HCT116 (cell line): Measurements from ENCODE around the gene CCDC197. TPM values are rescaled to one million over a fixed set of nuclear protein-coding genes. Genes with fewer than 3 reads are reported as not detected.
A peak's percentile ranks its signal among the peaks of the same experiment; 100 is the strongest.

Experiments
- ATAC-seq: fragments of 200-7000 bp; cut with Tn5 transposase; 2 replicates; pipeline ENCODE4 v1.9.1; 2020; ENCODE audit warnings: mild to moderate bottlenecking, moderate library complexity
- BruUV-seq: library from RNA; stranded (reverse); fragments of 400-500 nt; replicated peaks from 2 replicates; lab custom pipeline; 2021; lab: Mats Ljungman, UMichigan
- CTCF ChIA-PET: fragments of 300-600 bp; sonication (Branson Sonifier 250); formaldehyde crosslinking; loops from one replicate; lab custom pipeline; 2021; ENCODE audit warnings: antibody characterized with exemption; lab: Charles Lee
- POLR2A ChIA-PET: fragments of 300-600, 350-600 bp; sonication (Branson Sonifier 250); formaldehyde crosslinking; loops from one replicate; lab custom pipeline; 2021; ENCODE audit warnings: antibody characterized with exemption; lab: Charles Lee
- RAD21 ChIA-PET, 2 experiments: fragments of 300-600 bp; sonication (Branson Sonifier 250); formaldehyde crosslinking; loops; one replicate each; lab custom pipeline; 2023; ENCODE audit warnings: low total read pairs in 2 of 2; ENCODE audit not compliant: uncharacterized antibody in 2 of 2, unreplicated experiment in 2 of 2, low non-redundant PET in 1 of 2; lab: Charles Lee
- DNase-seq: peaks from one replicate; pipeline ENCODE4 v3.0.0-alpha.2; 2010; ENCODE audit warnings: low read depth, low spot score
- H2AFZ ChIP-seq: fragments of 200-600 bp; shearing (Covaris generic), sonication (generic); 2 replicates; pipeline ENCODE4 v1.6.1; 2017; ENCODE audit warnings: low read depth, mixed run types, mixed read lengths, antibody characterized with exemption, low read length; ENCODE audit not compliant: poor library complexity, severe bottlenecking
- H3K27ac ChIP-seq: 2 replicates; pipeline ENCODE4 v1.5.1; 2012; ENCODE audit warnings: low read depth, low read length
- H3K27me3 ChIP-seq: fragments of 200-600 bp; sonication (generic); 2 replicates; pipeline ENCODE4 v1.6.1; 2016; ENCODE audit warnings: mixed run types, low read length, mixed read lengths; ENCODE audit not compliant: insufficient read depth
- H3K36me3 ChIP-seq, 2 experiments: fragments of 200-500 bp in 1 of 2; fragments of 200-600 bp in 1 of 2; sonication (Bioruptor generic) in 1 of 2; sonication (generic) in 1 of 2; 2 replicates each; pipeline versions ENCODE4 v1.5.1 to v1.6.1; 2014 to 2016; ENCODE audit warnings: low read length in 2 of 2, inconsistent platforms in 1 of 2, mixed read lengths in 1 of 2, mixed run types in 1 of 2; ENCODE audit not compliant: insufficient read depth in 2 of 2, control insufficient read depth in 1 of 2
- H3K4me1 ChIP-seq, 2 experiments: fragments of 200-600 bp in 1 of 2; sonication (generic) in 1 of 2; 2 replicates each; pipeline versions ENCODE4 v1.5.1 to v1.6.1; 2012 to 2017; ENCODE audit warnings: low read length in 2 of 2, inconsistent platforms in 1 of 2, mild to moderate bottlenecking in 1 of 2, mixed read lengths in 1 of 2, mixed run types in 1 of 2, moderate library complexity in 1 of 2; ENCODE audit not compliant: insufficient read depth in 2 of 2, control insufficient read depth in 1 of 2
- H3K4me2 ChIP-seq: fragments of 200-600 bp; sonication (generic); 2 replicates; pipeline ENCODE4 v1.6.1; 2017; ENCODE audit warnings: mixed run types, low read length, mixed read lengths
- H3K4me3 ChIP-seq, 2 experiments: fragments of 200-600 bp in 1 of 2; sonication (generic) in 1 of 2; replicated peaks in 1 of 2; 2 replicates each; pipeline ENCODE4 v1.5.1; 2011 to 2016; ENCODE audit warnings: low read length in 2 of 2, control low read depth in 1 of 2, low read depth in 1 of 2, mild to moderate bottlenecking in 1 of 2, mixed read lengths in 1 of 2, mixed run types in 1 of 2
- H3K79me2 ChIP-seq: fragments of 200-600 bp; sonication (generic); 2 replicates; pipeline ENCODE4 v1.6.1; 2017; ENCODE audit warnings: mild to moderate bottlenecking, mixed run types, low read length, moderate library complexity, mixed read lengths; ENCODE audit not compliant: insufficient read depth
- H3K9ac ChIP-seq: fragments of 200-600 bp; sonication (generic); 2 replicates; pipeline ENCODE4 v1.6.1; 2016; ENCODE audit warnings: low read length, mixed read lengths
- H3K9me2 ChIP-seq: fragments of 200-600 bp; sonication (generic), shearing (Covaris generic); 2 replicates; pipeline ENCODE4 v1.6.1; 2017; ENCODE audit warnings: mixed run types, mild to moderate bottlenecking, moderate library complexity; ENCODE audit not compliant: insufficient read depth
- H3K9me3 ChIP-seq, 2 experiments: fragments of 200-500 bp in 1 of 2; fragments of 200-600 bp in 1 of 2; sonication (Bioruptor generic) in 1 of 2; sonication (generic) in 1 of 2; 2 replicates each; pipeline ENCODE4 v1.6.1; 2014 to 2017; ENCODE audit warnings: low read length in 2 of 2, mixed read lengths in 2 of 2, inconsistent platforms in 1 of 2, low read depth in 1 of 2, mild to moderate bottlenecking in 1 of 2, mixed run types in 1 of 2, moderate library complexity in 1 of 2; ENCODE audit not compliant: control insufficient read depth in 1 of 2, insufficient read depth in 1 of 2
- H4K20me1 ChIP-seq: fragments of 200-600 bp; sonication (generic), shearing (Covaris generic); 2 replicates; pipeline ENCODE4 v1.6.1; 2017; ENCODE audit warnings: mixed run types, mild to moderate bottlenecking, moderate library complexity; ENCODE audit not compliant: insufficient read depth
- CBX3 ChIP-seq: IDR thresholded peaks from 2 replicates; pipeline ENCODE4 v1.6.1; 2012; ENCODE audit warnings: low read depth
- EGR1 ChIP-seq: IDR thresholded peaks from 2 replicates; pipeline ENCODE4 v1.6.1; 2012; ENCODE audit warnings: low read depth
- ELF1 ChIP-seq: IDR thresholded peaks from 2 replicates; pipeline ENCODE4 v1.6.1; 2012; ENCODE audit warnings: low read depth, borderline replicate concordance
- EZH2 ChIP-seq: fragments of 200-600 bp; sonication (generic); IDR thresholded peaks from 2 replicates; pipeline ENCODE4 v1.6.1; 2017; ENCODE audit warnings: antibody characterized with exemption, mixed run types
- EZH2phosphoT487 ChIP-seq: fragments of 200-600 bp; IDR thresholded peaks from 2 replicates; pipeline ENCODE4 v1.6.1; 2018; ENCODE audit warnings: antibody characterized with exemption, borderline replicate concordance
- FOSL1 ChIP-seq: IDR thresholded peaks from 2 replicates; pipeline ENCODE4 v1.6.1; 2012; ENCODE audit warnings: low read depth
- JUND ChIP-seq: IDR thresholded peaks from 2 replicates; pipeline ENCODE4 v1.6.1; 2012
- SRF ChIP-seq: IDR thresholded peaks from 2 replicates; pipeline ENCODE4 v1.6.1; 2012; ENCODE audit warnings: low read depth
- TCF7L2 ChIP-seq: IDR thresholded peaks from 2 replicates; pipeline ENCODE4 v1.7.0; 2011; ENCODE audit warnings: borderline replicate concordance, inconsistent platforms; ENCODE audit not compliant: insufficient read depth, insufficient read length; ENCODE audit errors: extremely low read depth
- ZNF274 ChIP-seq: fragments of 200-500 bp; sonication (Bioruptor generic); IDR thresholded peaks from 2 replicates; pipeline ENCODE4 v1.6.1; 2014; ENCODE audit warnings: mild to moderate bottlenecking, low read depth, low read length, inconsistent platforms
- intact Hi-C: fragments of 100-400 bp; cut with micrococcal nuclease; formaldehyde crosslinking; loops from 2 replicates; pipeline ENCODE4 v1.10.0; 2022
- total RNA-seq: library from RNA; stranded (reverse); gene quantifications from one replicate; pipeline ENCODE4 v1.2.1, GENCODE V29; 2021; ENCODE audit not compliant: unreplicated experiment
- TF ChIP-seq, protein P1 (sequence below): IDR thresholded peaks from 2 replicates; pipeline ENCODE4 v1.6.1; 2012
- TF ChIP-seq, protein P2 (sequence below): IDR thresholded peaks from 2 replicates; pipeline ENCODE4 v1.6.1; 2012; ENCODE audit warnings: low read depth

Gene CCDC197
- total RNA-seq, 1 experiment from 2014 or later = not detected

DNA sequence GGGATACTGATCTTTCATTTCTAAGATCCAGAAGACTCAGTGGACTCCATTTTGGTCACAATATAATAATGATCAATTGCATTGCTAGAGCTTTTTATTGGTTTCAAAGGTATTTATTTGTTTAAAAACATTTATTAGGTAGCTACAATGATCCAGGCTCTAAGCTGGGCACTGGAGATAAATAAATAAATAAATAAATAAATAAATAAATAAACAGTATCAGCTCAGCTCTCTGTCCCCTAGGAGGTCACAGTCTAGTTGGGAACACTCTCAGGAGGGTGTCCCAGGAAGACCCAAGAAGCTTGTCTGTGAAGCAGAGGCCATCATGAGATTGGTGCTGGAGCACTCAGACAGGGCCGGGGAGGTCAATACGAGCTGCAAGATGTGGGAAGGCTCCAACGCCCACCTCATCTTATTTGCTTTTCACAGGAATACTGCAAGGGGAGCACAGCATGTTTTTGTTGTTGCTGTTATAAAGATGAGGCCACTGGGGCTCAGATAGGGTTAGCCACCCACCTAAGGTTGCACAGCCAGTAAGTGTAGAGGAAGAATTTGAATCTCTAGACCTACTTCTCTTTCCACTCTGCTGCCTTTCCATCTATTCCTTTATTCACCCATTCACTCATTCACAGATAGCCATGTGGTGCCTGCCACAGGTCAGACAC, 36.2 kb upstream of the CCDC197 start:
- Histone ChIP-seq H3K9me2 (no peaks in the 10 kb centered on the region), H3K79me2 (no peaks in the 10 kb centered on the region), H3K9me3 (no peaks in the 10 kb centered on the region), H4K20me1 (no peaks in the 10 kb centered on the region), H3K4me3 (no peak overlapping the region), H3K9ac (0 out of 2 replicates have a peak overlapping the region, but pooled peaks have one; percentile 35), H3K27ac (no peak overlapping the region), H3K4me2 (peak overlapping the region; percentile 74), H2AFZ (peak overlapping the region; percentile 50), H3K36me3 (no peaks in the 10 kb centered on the region), H3K27me3 (no peaks in the 10 kb centered on the region), H3K4me1 (peaks cover 19 to 76% of the 10 kb centered on the region in 2 experiments)
- no TSS peak for BruUV-seq
- ChIA-PET RAD21 (interaction anchor here (0.7 to 1.3 kb wide), 2 partner anchors 21 kb away, joined by 3 to 4 read pairs; no protein-coding TSS in a partner anchor), CTCF (interaction anchor here (1.0 to 1.2 kb wide), 2 partner anchors 10 to 21 kb away, joined by 4 to 8 read pairs; no protein-coding TSS in a partner anchor), POLR2A (interaction anchor here (0.8 kb wide), 1 partner anchor 9 kb away, joined by 3 read pairs; no protein-coding TSS in a partner anchor)
- intact Hi-C loops = no loop called here
- no peak for TF ChIP-seq CBX3
- no peak for TF ChIP-seq ELF1
- TF ChIP-seq EZH2phosphoT487 = no peak
- TF ChIP-seq EGR1 = no peak
- TF ChIP-seq, protein P1, sequence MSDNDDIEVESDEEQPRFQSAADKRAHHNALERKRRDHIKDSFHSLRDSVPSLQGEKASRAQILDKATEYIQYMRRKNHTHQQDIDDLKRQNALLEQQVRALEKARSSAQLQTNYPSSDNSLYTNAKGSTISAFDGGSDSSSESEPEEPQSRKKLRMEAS = no peak
- TF ChIP-seq FOSL1 = no peak
- TF ChIP-seq JUND = no peak
- no peak for TF ChIP-seq ZNF274
- TF ChIP-seq SRF = no peak
- TF ChIP-seq, protein P2, sequence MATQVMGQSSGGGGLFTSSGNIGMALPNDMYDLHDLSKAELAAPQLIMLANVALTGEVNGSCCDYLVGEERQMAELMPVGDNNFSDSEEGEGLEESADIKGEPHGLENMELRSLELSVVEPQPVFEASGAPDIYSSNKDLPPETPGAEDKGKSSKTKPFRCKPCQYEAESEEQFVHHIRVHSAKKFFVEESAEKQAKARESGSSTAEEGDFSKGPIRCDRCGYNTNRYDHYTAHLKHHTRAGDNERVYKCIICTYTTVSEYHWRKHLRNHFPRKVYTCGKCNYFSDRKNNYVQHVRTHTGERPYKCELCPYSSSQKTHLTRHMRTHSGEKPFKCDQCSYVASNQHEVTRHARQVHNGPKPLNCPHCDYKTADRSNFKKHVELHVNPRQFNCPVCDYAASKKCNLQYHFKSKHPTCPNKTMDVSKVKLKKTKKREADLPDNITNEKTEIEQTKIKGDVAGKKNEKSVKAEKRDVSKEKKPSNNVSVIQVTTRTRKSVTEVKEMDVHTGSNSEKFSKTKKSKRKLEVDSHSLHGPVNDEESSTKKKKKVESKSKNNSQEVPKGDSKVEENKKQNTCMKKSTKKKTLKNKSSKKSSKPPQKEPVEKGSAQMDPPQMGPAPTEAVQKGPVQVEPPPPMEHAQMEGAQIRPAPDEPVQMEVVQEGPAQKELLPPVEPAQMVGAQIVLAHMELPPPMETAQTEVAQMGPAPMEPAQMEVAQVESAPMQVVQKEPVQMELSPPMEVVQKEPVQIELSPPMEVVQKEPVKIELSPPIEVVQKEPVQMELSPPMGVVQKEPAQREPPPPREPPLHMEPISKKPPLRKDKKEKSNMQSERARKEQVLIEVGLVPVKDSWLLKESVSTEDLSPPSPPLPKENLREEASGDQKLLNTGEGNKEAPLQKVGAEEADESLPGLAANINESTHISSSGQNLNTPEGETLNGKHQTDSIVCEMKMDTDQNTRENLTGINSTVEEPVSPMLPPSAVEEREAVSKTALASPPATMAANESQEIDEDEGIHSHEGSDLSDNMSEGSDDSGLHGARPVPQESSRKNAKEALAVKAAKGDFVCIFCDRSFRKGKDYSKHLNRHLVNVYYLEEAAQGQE = no peak
- no peak for TF ChIP-seq TCF7L2
- no peak for TF ChIP-seq EZH2
- ATAC-seq = no peak
- no peak for DNase-seq
